A673 (cell line): ENCODE measurements around the gene LRP1B.

Experiments
- EZH2 ChIP-seq: fragments of 200-600 bp; sonication (generic); IDR thresholded peaks from 2 replicates; pipeline ENCODE4 v1.6.1; 2017; ENCODE audit warnings: borderline replicate concordance, low read depth, mild to moderate bottlenecking, mixed read lengths, antibody characterized with exemption, low read length; ENCODE audit not compliant: poor library complexity, severe bottlenecking
- TF ChIP-seq, protein P1 (sequence below): fragments of 300-800, 200-600 bp; sonication (generic); conservative IDR thresholded peaks from 2 replicates; pipeline ENCODE4 v1.5.1; 2017; ENCODE audit warnings: low read depth, mild to moderate bottlenecking, antibody characterized with exemption, low read length, moderate library complexity, mixed read lengths

DNA sequence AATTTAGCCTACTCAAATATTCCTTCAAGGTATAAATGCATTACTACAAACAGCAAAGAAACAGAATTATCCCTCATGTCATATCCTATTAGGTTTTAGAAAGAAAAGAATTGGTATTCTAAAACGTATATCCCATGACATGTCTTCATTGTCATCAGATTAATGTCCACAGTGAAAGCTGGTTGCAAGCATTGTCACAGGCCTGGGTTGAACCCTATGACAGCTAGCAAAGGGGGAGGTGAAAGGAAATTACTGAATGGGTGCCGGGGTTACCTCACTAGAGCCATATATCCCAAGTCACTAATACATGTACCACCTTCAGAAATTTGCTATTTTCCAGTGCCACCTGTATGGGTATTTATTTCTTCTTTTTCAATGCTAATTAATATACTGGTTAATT lies 1720.1 kb downstream of the LRP1B start:
- TF ChIP-seq, protein P1, sequence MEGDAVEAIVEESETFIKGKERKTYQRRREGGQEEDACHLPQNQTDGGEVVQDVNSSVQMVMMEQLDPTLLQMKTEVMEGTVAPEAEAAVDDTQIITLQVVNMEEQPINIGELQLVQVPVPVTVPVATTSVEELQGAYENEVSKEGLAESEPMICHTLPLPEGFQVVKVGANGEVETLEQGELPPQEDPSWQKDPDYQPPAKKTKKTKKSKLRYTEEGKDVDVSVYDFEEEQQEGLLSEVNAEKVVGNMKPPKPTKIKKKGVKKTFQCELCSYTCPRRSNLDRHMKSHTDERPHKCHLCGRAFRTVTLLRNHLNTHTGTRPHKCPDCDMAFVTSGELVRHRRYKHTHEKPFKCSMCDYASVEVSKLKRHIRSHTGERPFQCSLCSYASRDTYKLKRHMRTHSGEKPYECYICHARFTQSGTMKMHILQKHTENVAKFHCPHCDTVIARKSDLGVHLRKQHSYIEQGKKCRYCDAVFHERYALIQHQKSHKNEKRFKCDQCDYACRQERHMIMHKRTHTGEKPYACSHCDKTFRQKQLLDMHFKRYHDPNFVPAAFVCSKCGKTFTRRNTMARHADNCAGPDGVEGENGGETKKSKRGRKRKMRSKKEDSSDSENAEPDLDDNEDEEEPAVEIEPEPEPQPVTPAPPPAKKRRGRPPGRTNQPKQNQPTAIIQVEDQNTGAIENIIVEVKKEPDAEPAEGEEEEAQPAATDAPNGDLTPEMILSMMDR: no peak
- no peak for TF ChIP-seq EZH2
